ENCODE results near the gene CYP4F3.

- TF ChIP-seq CTCF (IDR thresholded peaks at IDR 0.05) (no peak), POLR2A (IDR thresholded peaks at IDR 0.05) (no peak)
Measured at GRCh38 chr19:15673176-15673654, 32.5 kb downstream of the CYP4F3 start.

All from lower leg skin (tissue), 3 donors.